Measurements from ENCODE around the gene CAMTA1.
"Not testable (repeated sequence)": the region's sequence is repeated elsewhere in the genome, so short reads cannot be mapped to it uniquely, and the experiment has no call there.

The CAMTA1 gene, protein sequence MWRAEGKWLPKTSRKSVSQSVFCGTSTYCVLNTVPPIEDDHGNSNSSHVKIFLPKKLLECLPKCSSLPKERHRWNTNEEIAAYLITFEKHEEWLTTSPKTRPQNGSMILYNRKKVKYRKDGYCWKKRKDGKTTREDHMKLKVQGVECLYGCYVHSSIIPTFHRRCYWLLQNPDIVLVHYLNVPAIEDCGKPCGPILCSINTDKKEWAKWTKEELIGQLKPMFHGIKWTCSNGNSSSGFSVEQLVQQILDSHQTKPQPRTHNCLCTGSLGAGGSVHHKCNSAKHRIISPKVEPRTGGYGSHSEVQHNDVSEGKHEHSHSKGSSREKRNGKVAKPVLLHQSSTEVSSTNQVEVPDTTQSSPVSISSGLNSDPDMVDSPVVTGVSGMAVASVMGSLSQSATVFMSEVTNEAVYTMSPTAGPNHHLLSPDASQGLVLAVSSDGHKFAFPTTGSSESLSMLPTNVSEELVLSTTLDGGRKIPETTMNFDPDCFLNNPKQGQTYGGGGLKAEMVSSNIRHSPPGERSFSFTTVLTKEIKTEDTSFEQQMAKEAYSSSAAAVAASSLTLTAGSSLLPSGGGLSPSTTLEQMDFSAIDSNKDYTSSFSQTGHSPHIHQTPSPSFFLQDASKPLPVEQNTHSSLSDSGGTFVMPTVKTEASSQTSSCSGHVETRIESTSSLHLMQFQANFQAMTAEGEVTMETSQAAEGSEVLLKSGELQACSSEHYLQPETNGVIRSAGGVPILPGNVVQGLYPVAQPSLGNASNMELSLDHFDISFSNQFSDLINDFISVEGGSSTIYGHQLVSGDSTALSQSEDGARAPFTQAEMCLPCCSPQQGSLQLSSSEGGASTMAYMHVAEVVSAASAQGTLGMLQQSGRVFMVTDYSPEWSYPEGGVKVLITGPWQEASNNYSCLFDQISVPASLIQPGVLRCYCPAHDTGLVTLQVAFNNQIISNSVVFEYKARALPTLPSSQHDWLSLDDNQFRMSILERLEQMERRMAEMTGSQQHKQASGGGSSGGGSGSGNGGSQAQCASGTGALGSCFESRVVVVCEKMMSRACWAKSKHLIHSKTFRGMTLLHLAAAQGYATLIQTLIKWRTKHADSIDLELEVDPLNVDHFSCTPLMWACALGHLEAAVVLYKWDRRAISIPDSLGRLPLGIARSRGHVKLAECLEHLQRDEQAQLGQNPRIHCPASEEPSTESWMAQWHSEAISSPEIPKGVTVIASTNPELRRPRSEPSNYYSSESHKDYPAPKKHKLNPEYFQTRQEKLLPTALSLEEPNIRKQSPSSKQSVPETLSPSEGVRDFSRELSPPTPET (N-terminal part only)

DNA sequence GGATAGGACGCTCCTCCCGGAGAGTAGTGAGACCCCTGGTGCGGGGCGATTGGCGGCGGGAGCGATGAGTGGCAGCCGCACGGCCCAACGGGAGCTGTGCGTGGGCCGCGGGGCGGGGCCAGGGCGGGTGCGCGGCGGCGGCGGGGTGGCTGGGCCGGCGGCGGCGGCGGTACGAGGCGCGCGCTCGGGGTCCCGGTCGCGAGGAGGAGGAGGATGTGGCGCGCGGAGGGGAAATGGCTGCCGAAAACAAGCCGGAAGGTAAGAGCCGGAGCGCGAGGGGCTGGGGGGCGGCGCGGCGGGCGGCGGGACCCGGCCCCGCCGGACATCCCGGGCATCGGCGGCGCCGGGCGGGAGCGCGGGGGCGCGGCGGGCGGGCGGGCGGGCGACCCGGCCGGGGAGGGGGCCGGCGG is at the start of gene CAMTA1:
CAMTA1 (plus strand) TSS at position 137 of the 410 bp plus-strand sequence; CDS start at position 214, 77 bp downstream.
- peak within 1 kb of the TSS; percentile 98 for H3K27ac ChIP-seq (ENCODE audit: low read depth, low read length)
- H3K4me1 ChIP-seq (ENCODE audit: control insufficient read depth in 5 of 5, insufficient read depth in 5 of 5, low read length in 5 of 5), result peaks cover 12 to 48% (median 31%) of the 10 kb centered on the region in 5 donors
- peak within 1 kb of the TSS; percentile 68 to 83 (median 81) for H3K4me3 ChIP-seq (ENCODE audit: low read depth in 1 of 5, low read length in 5 of 5)
- H3K9me3 ChIP-seq (ENCODE audit: control insufficient read depth in 5 of 5, low read length in 5 of 5), result no peaks in the 10 kb centered on the region
- H3K27me3 ChIP-seq (ENCODE audit: control insufficient read depth in 5 of 5, insufficient read depth in 4 of 5, low read length in 5 of 5), result peaks cover 0 to 4% (median 0%) of the 10 kb centered on the region in 5 donors
- peak within 1 kb of the TSS; percentile 85 to 96 (median 93) for H3K9ac ChIP-seq (ENCODE audit: low read length in 5 of 5)
- H3K36me3 ChIP-seq (ENCODE audit: control insufficient read depth in 5 of 5, insufficient read depth in 5 of 5, low read length in 5 of 5), result no peaks in the 10 kb centered on the region

DNA sequence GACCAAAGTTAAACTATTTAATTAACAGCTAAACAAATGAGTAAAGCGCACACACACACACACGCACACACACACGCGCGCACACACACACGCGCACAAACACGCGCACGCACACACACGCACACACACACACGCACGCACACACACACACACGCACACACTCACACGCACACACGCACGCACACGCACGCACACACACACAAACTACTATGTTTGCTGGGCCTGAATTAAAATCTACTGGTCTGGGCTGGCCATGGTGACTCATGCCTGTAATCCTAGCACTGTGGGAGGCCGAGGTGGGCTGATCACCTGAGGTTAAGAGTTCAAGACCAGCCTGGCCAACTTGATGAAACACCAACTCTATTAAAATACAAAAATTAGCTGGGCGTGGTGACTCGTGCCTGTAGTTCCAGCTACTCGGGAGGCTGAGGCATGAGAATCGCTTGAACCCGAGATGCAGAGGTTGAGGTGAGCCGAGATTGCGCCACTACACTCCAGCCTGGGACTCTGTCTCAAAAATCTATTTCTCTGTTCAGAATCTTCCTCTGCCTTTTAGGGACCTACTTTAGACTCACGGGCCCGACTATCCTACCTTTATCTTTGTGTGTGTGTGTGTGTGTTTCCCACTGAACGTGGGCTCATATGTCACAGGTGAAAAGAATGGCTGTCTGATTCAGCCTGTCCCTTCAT is 46.1 kb upstream of the CAMTA1 start:
- no peak overlapping the region for H3K4me3 ChIP-seq (ENCODE audit: low read depth in 1 of 5, low read length in 5 of 5)
- H3K4me1 ChIP-seq (ENCODE audit: control insufficient read depth in 5 of 5, insufficient read depth in 5 of 5, low read length in 5 of 5), result peaks cover 6 to 17% (median 12%) of the 10 kb centered on the region in 5 donors
- no peaks in the 10 kb centered on the region for H3K27me3 ChIP-seq (ENCODE audit: control insufficient read depth in 5 of 5, insufficient read depth in 4 of 5, low read length in 5 of 5)
- H3K27ac ChIP-seq (ENCODE audit: low read depth, low read length), result no peak overlapping the region
- H3K36me3 ChIP-seq (ENCODE audit: control insufficient read depth in 5 of 5, insufficient read depth in 5 of 5, low read length in 5 of 5), result no peaks in the 10 kb centered on the region
- no peak overlapping the region for H3K9ac ChIP-seq (ENCODE audit: low read length in 5 of 5)
- peaks cover 0 to 4% (median 3%) of the 10 kb centered on the region in 5 donors for H3K9me3 ChIP-seq (ENCODE audit: control insufficient read depth in 5 of 5, low read length in 5 of 5)

DNA sequence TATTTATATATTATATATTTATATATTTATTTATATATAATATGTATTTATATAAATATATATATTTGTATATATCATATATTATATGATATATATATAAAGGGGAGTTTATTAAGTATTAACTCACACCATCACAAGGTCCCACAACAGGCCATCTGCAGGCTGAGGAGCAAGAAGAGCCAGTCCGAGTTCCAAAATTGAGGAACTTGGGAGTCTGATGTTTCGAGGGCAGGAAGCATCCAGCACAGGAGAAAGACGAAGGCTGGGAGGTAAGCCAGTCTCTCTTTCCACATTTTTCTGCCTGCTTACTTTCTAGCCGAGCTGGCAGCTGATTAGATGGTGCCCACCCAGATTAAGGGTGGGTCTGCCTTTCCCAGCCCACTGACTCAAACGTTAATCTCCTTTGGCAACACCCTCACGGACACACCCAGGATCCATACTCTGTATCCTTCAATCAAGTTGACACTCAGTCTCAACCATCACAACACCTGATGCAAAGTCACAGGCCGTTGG is 42.5 kb upstream of the CAMTA1 start:
- H3K27me3 ChIP-seq (ENCODE audit: control insufficient read depth in 5 of 5, insufficient read depth in 4 of 5, low read length in 5 of 5); H3K27ac ChIP-seq (ENCODE audit: low read depth, low read length); H3K36me3 ChIP-seq (ENCODE audit: control insufficient read depth in 5 of 5, insufficient read depth in 5 of 5, low read length in 5 of 5); H3K9ac ChIP-seq (ENCODE audit: low read length in 5 of 5); H3K9me3 ChIP-seq (ENCODE audit: control insufficient read depth in 5 of 5, low read length in 5 of 5): not testable (repeated sequence)
- peaks cover 6 to 14% (median 12%) of the 10 kb centered on the region in 5 donors for H3K4me1 ChIP-seq (ENCODE audit: control insufficient read depth in 5 of 5, insufficient read depth in 5 of 5, low read length in 5 of 5)
- peak overlapping the region in 1 of 5 donors; percentile 25 for H3K4me3 ChIP-seq (ENCODE audit: low read depth in 1 of 5, low read length in 5 of 5)

DNA sequence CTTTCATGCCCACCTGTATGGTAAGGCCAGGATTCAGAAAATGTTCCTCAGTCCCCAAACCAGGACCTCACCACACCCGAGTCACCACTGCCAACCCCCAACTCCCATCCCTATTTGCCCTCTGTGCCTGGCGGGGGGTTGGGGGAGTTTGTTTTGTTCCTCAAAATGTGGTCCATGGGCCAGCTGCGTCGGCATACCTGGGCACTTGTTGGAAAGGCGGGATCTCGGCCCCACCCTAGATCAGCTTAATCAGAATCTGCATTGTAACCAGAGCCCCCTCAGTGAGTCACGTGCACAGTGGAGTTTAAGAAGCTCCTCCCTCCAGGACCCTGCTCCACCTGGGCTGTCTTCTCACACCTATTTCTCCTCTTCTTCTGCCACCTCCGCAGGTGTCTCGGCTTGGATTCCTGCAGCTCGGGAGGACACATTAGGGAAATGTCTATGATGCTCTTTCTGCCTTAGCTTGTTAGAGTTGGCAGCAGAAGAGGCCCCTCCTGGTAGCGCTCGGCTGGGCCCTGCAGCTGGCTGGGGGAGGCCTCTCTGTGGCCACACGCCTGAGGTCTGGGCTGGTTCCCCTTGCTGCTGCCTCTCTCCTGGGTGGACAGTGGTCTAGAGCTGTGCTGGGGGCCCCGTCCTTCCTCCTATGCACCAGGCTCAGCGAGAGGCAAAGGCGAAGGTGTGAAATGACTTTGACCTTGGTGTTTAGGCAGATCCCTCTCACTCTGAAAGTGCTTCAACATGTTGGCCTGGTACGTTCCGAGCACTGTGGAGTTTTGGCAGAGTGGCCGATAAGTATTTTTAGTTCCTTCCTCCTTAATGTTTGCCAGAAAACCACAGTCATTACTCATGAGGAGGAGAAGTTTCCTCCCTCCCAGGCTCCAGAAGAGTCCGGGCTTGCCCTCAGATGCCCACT is 41.8 kb upstream of the CAMTA1 start:
- Histone ChIP-seq H3K9ac (ENCODE audit: low read length in 5 of 5) (peak overlapping the region in 1 of 5 donors; percentile 65), H3K27me3 (ENCODE audit: control insufficient read depth in 5 of 5, insufficient read depth in 4 of 5, low read length in 5 of 5) (no peaks in the 10 kb centered on the region), H3K9me3 (ENCODE audit: control insufficient read depth in 5 of 5, low read length in 5 of 5) (peaks cover 0 to 4% (median 3%) of the 10 kb centered on the region in 5 donors), H3K4me1 (ENCODE audit: control insufficient read depth in 5 of 5, insufficient read depth in 5 of 5, low read length in 5 of 5) (peaks cover 6 to 14% (median 12%) of the 10 kb centered on the region in 5 donors), H3K36me3 (ENCODE audit: control insufficient read depth in 5 of 5, insufficient read depth in 5 of 5, low read length in 5 of 5) (no peaks in the 10 kb centered on the region), H3K4me3 (ENCODE audit: low read depth in 1 of 5, low read length in 5 of 5) (peak overlapping the region in 4 of 5 donors; percentile 11 to 48 (median 24)), H3K27ac (ENCODE audit: low read depth, low read length) (peak overlapping the region; percentile 54)

DNA sequence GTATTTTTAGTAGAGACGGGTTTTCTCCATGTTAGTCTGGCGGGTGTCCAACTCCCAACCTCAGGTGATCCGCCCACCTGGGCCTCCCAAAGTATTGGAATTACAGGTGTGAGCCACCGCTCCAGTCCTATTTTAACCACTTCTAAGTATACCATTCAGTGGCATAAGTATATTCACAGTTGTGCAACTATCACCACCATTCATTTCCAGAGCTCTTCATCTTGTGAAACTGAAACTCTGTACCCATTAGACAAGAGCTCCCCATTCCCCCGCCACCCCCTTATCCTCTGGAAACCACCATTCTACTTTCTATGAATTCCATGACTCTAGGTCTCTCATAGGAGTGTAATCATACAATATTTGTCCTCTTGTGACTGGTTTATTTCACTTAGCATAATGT is 40.2 kb upstream of the CAMTA1 start:
- H3K9ac ChIP-seq (ENCODE audit: low read length in 5 of 5), result no peak overlapping the region
- H3K9me3 ChIP-seq (ENCODE audit: control insufficient read depth in 5 of 5, low read length in 5 of 5), result peaks cover 0 to 4% (median 3%) of the 10 kb centered on the region in 5 donors
- H3K27ac ChIP-seq (ENCODE audit: low read depth, low read length), result no peak overlapping the region
- peaks cover 6 to 14% (median 12%) of the 10 kb centered on the region in 5 donors for H3K4me1 ChIP-seq (ENCODE audit: control insufficient read depth in 5 of 5, insufficient read depth in 5 of 5, low read length in 5 of 5)
- no peaks in the 10 kb centered on the region for H3K27me3 ChIP-seq (ENCODE audit: control insufficient read depth in 5 of 5, insufficient read depth in 4 of 5, low read length in 5 of 5)
- H3K36me3 ChIP-seq (ENCODE audit: control insufficient read depth in 5 of 5, insufficient read depth in 5 of 5, low read length in 5 of 5), result no peaks in the 10 kb centered on the region
- no peak overlapping the region for H3K4me3 ChIP-seq (ENCODE audit: low read depth in 1 of 5, low read length in 5 of 5)

DNA sequence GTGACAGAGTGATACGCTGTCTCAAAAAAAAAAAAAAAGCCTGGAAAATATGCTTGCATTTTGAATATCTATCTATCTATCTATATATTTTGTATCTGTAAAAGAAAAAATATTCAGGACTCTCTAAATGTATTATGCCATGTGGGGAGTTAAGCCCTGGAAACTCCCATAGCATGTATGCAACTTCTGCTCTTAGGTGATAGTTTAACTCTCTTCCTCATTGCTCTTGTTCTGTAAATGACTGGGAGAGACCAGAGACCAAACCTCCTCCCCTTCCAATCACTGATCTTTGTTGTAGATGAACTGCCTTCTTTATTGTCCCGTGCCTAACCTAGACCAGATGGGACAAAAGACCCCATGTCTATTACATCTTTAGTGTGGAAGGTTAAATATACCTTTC is 37.6 kb upstream of the CAMTA1 start:
- no peak overlapping the region for H3K4me3 ChIP-seq (ENCODE audit: low read depth in 1 of 5, low read length in 5 of 5)
- peaks cover 6 to 14% (median 12%) of the 10 kb centered on the region in 5 donors for H3K4me1 ChIP-seq (ENCODE audit: control insufficient read depth in 5 of 5, insufficient read depth in 5 of 5, low read length in 5 of 5)
- H3K36me3 ChIP-seq (ENCODE audit: control insufficient read depth in 5 of 5, insufficient read depth in 5 of 5, low read length in 5 of 5), result no peaks in the 10 kb centered on the region
- no peaks in the 10 kb centered on the region for H3K9me3 ChIP-seq (ENCODE audit: control insufficient read depth in 5 of 5, low read length in 5 of 5)
- H3K9ac ChIP-seq (ENCODE audit: low read length in 5 of 5), result no peak overlapping the region
- no peaks in the 10 kb centered on the region for H3K27me3 ChIP-seq (ENCODE audit: control insufficient read depth in 5 of 5, insufficient read depth in 4 of 5, low read length in 5 of 5)
- no peak overlapping the region for H3K27ac ChIP-seq (ENCODE audit: low read depth, low read length)

DNA sequence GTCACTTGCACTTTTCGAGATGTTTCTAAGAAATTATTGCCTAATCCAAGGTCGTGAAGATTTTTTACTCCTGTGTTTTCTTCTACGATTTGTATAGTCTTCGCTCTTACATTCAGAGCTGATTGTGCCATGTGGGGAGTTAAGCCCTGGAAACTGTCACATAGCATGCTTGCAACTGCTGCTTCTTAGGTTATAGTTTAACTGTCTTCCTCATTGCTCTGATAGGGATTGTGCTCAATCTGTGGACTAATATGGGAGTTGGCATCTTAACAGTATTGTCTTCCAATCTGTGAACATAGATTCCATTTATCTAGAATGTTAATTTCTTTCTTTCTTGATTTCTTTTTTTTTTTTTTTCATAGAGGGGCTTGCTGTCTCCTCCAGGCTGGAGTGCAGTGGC is 34.8 kb upstream of the CAMTA1 start:
- H3K27ac ChIP-seq (ENCODE audit: low read depth, low read length), result no peak overlapping the region
- no peaks in the 10 kb centered on the region for H3K4me1 ChIP-seq (ENCODE audit: control insufficient read depth in 5 of 5, insufficient read depth in 5 of 5, low read length in 5 of 5)
- H3K36me3 ChIP-seq (ENCODE audit: control insufficient read depth in 5 of 5, insufficient read depth in 5 of 5, low read length in 5 of 5), result no peaks in the 10 kb centered on the region

DNA sequence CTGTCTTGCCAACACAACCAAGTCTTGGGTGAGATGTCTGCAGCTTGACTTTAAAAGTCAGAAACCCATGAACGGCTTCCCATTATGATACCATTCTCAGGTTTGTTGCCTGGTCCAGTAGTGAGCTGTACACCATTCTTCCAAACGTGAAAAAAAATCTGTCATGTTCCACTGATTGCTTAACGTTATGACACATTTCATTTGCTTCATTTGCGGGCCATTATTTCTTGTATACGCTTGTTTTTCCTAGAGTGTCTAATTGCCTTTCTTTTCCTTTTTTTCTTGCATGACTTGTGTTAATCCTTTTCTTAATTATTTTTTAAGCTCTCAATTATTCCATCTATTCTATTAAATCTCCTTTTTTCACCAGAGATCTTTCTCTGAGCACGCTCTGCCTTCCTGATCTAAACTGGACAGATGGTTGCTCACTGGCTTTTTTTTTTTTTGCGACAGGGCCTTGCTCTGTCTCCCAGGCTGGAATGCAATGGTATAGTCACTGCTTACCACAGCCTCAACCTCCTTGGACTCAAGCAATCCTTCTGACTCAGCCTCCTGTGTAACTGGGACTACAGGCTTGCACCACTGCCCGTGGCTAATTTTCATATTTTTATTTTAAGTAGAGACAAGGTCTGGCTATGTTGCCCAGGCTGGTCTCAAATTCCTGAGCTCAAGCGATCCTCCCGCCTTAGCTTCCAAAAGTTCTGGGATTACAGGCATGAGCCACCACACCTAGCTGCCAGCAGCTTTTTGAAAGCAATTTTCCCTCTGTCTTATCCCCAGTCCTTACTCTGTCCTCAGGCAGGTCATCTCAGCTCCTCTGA is 31.7 kb upstream of the CAMTA1 start:
- Histone ChIP-seq H3K36me3 (ENCODE audit: control insufficient read depth in 5 of 5, insufficient read depth in 5 of 5, low read length in 5 of 5) (no peaks in the 10 kb centered on the region), H3K9me3 (ENCODE audit: control insufficient read depth in 5 of 5, low read length in 5 of 5) (no peaks in the 10 kb centered on the region), H3K9ac (ENCODE audit: low read length in 5 of 5) (no peak overlapping the region), H3K27me3 (ENCODE audit: control insufficient read depth in 5 of 5, insufficient read depth in 4 of 5, low read length in 5 of 5) (no peaks in the 10 kb centered on the region), H3K4me1 (ENCODE audit: control insufficient read depth in 5 of 5, insufficient read depth in 5 of 5, low read length in 5 of 5) (peaks cover 0 to 11% (median 9%) of the 10 kb centered on the region in 5 donors), H3K27ac (ENCODE audit: low read depth, low read length) (no peak overlapping the region), H3K4me3 (ENCODE audit: low read depth in 1 of 5, low read length in 5 of 5) (no peak overlapping the region)

More for the DNA sequence above, 34.8 kb upstream of the CAMTA1 start:
- no peaks in the 10 kb centered on the region for H3K27me3 ChIP-seq (ENCODE audit: control insufficient read depth in 5 of 5, insufficient read depth in 4 of 5, low read length in 5 of 5)
- no peaks in the 10 kb centered on the region for H3K9me3 ChIP-seq (ENCODE audit: control insufficient read depth in 5 of 5, low read length in 5 of 5)
- H3K4me3 ChIP-seq (ENCODE audit: low read depth in 1 of 5, low read length in 5 of 5), result no peak overlapping the region
- H3K9ac ChIP-seq (ENCODE audit: low read length in 5 of 5), result no peak overlapping the region

Data from subcutaneous abdominal adipose tissue (tissue), 5 donors.